Measurements from ENCODE around the gene DNAAF8. TPM values are rescaled to one million over a fixed set of nuclear protein-coding genes. Genes with fewer than 3 reads are reported as not detected.

DNAAF8 gene
- total and polyA plus RNA-seq, 2 experiments from 2014 or later: 0.07 to 0.77 TPM

- peaks cover 16% of the 10 kb centered on the region for H3K4me1 ChIP-seq (ENCODE audit: low read depth)
- no peak overlapping the region for H3K4me3 ChIP-seq
- no peaks in the 10 kb centered on the region for H3K9me3 ChIP-seq (ENCODE audit: low read depth)
- H3K36me3 ChIP-seq: no peaks in the 10 kb centered on the region
- no peak for TF ChIP-seq CTCF (IDR thresholded peaks at IDR 0.05; ENCODE audit: low read depth, low read length)
- H3K27ac ChIP-seq: peak overlapping the region; percentile 5
- peak in 1 of 2 donors; percentile 20 for DNase-seq (ENCODE audit: low read depth in 1 of 2, low spot score in 1 of 2)
- no peaks in the 10 kb centered on the region for H3K27me3 ChIP-seq
Observed at GRCh38 chr16:4788489-4788889, 54.2 kb downstream of the DNAAF8 start.

GRCh38 chr16:4788910-4789309 is 54.6 kb downstream of the DNAAF8 start:
- peak overlapping the region; percentile 5 for H3K27ac ChIP-seq
- no peaks in the 10 kb centered on the region for H3K9me3 ChIP-seq (ENCODE audit: low read depth)
- H3K4me1 ChIP-seq (ENCODE audit: low read depth): peaks cover 16% of the 10 kb centered on the region
- no peak for TF ChIP-seq CTCF (IDR thresholded peaks at IDR 0.05; ENCODE audit: low read depth, low read length)
- no peaks in the 10 kb centered on the region for H3K36me3 ChIP-seq
- H3K27me3 ChIP-seq: no peaks in the 10 kb centered on the region
- H3K4me3 ChIP-seq: no peak overlapping the region
- no peak for DNase-seq (ENCODE audit: low read depth in 1 of 2, low spot score in 1 of 2)

- no peaks in the 10 kb centered on the region for H3K9me3 ChIP-seq (ENCODE audit: low read depth)
- no peak overlapping the region for H3K4me3 ChIP-seq
- H3K4me1 ChIP-seq (ENCODE audit: low read depth): peaks cover 16% of the 10 kb centered on the region
- no peak for DNase-seq (ENCODE audit: low read depth in 1 of 2, low spot score in 1 of 2)
- no peaks in the 10 kb centered on the region for H3K36me3 ChIP-seq
- no peak for TF ChIP-seq CTCF (IDR thresholded peaks at IDR 0.05; ENCODE audit: low read depth, low read length)
- no peaks in the 10 kb centered on the region for H3K27me3 ChIP-seq
- H3K27ac ChIP-seq: no peak overlapping the region
Observed at GRCh38 chr16:4790261-4790660, 55.9 kb downstream of the DNAAF8 start.

GRCh38 chr16:4790871-4791270 is 56.5 kb downstream of the DNAAF8 start:
- H3K36me3 ChIP-seq: no peaks in the 10 kb centered on the region
- H3K27me3 ChIP-seq: no peaks in the 10 kb centered on the region
- H3K27ac ChIP-seq: no peak overlapping the region
- no peaks in the 10 kb centered on the region for H3K9me3 ChIP-seq (ENCODE audit: low read depth)
- no peak for TF ChIP-seq CTCF (IDR thresholded peaks at IDR 0.05; ENCODE audit: low read depth, low read length)
- H3K4me3 ChIP-seq: no peak overlapping the region
- H3K4me1 ChIP-seq (ENCODE audit: low read depth): peaks cover 16% of the 10 kb centered on the region
- DNase-seq (ENCODE audit: low read depth in 1 of 2, low spot score in 1 of 2): no peak

GRCh38 chr16:4792951-4793513 is 58.7 kb downstream of the DNAAF8 start:
- Histone ChIP-seq H3K4me1 (ENCODE audit: low read depth) (peaks cover 10% of the 10 kb centered on the region), H3K4me3 (no peak overlapping the region), H3K9me3 (ENCODE audit: low read depth) (no peaks in the 10 kb centered on the region), H3K27me3 (no peaks in the 10 kb centered on the region), H3K36me3 (no peaks in the 10 kb centered on the region), H3K27ac (no peak overlapping the region)
- DNase-seq (ENCODE audit: low read depth in 1 of 2, low spot score in 1 of 2): no peak
- TF ChIP-seq CTCF (IDR thresholded peaks at IDR 0.05; ENCODE audit: low read depth, low read length): no peak
